GM21360 (cell line): ENCODE data around the gene ABL1.

Source experiments
- ATAC-seq: cut with Tn5 transposase; IDR thresholded peaks from one replicate; pipeline ENCODE4 v1.9.1; 2021; ENCODE audit warnings: mild to moderate bottlenecking, moderate library complexity; ENCODE audit not compliant: unreplicated experiment

The ABL1 gene

GRCh38 chr9:130824643-130825350 is 10.3 kb upstream of the ABL1 start:
- ATAC-seq, result no peak

GRCh38 chr9:130825351-130825651 is 9.8 kb upstream of the ABL1 start:
- ATAC-seq, result no peak

- no peak for ATAC-seq
Observed at GRCh38 chr9:130825809-130826208, 9.2 kb upstream of the ABL1 start.

- ATAC-seq, result no peak
Observed at GRCh38 chr9:130829762-130830161, 5.3 kb upstream of the ABL1 start.

- no peak for ATAC-seq
Observed at GRCh38 chr9:130830231-130830760, 4.8 kb upstream of the ABL1 start.

- ATAC-seq, result no peak
Observed at GRCh38 chr9:130831077-130831476, 4.0 kb upstream of the ABL1 start.

GRCh38 chr9:130833031-130833990 is 1.7 kb upstream of the ABL1 start:
- no peak for ATAC-seq

- ATAC-seq, result peak; percentile 39
Observed at GRCh38 chr9:130835441-130836298, 616 bp downstream of the ABL1 start.

GRCh38 chr9:130837002-130837511 is 2.0 kb downstream of the ABL1 start:
- ATAC-seq, result no peak

- no peak for ATAC-seq
Observed at GRCh38 chr9:130837643-130838042, 2.6 kb downstream of the ABL1 start.

GRCh38 chr9:130839132-130840111 is 4.4 kb downstream of the ABL1 start:
- no peak for ATAC-seq

- no peak for ATAC-seq
Observed at GRCh38 chr9:130842545-130842944, 7.5 kb downstream of the ABL1 start.

- ATAC-seq, result no peak
Observed at GRCh38 chr9:130843049-130843908, 8.2 kb downstream of the ABL1 start.

- no peak for ATAC-seq
Observed at GRCh38 chr9:130844044-130844451, 9.0 kb downstream of the ABL1 start.

- no peak for ATAC-seq
Observed at GRCh38 chr9:130845254-130845653, 10.2 kb downstream of the ABL1 start.

- no peak for ATAC-seq
Observed at GRCh38 chr9:130845901-130846481, 10.9 kb downstream of the ABL1 start.

- ATAC-seq, result no peak
Observed at GRCh38 chr9:130846487-130847305, 11.6 kb downstream of the ABL1 start.
